Hepatocyte (in vitro differentiated cells): Measurements from ENCODE around the gene DLGAP4. TPM values are rescaled to one million over a fixed set of nuclear protein-coding genes. Genes with fewer than 3 reads are reported as not detected.
A peak's percentile ranks its signal among the peaks of the same experiment; 100 is the strongest.

Experiments
- DNase-seq: peaks from one replicate; pipeline ENCODE4 v3.0.0-alpha.2; 2016; ENCODE audit warnings: low spot score
- H2AFZ ChIP-seq: fragments of 200-600 bp; sonication (generic); 2 replicates; pipeline ENCODE4 v1.6.0; 2016; ENCODE audit warnings: antibody characterized with exemption, mild to moderate bottlenecking
- H3K27ac ChIP-seq: fragments of 200-600 bp; sonication (generic); 2 replicates; pipeline ENCODE4 v1.5.1; 2016; ENCODE audit warnings: mild to moderate bottlenecking
- H3K27me3 ChIP-seq: fragments of 200-600 bp; sonication (generic); 2 replicates; pipeline ENCODE4 v1.6.1; 2016
- H3K36me3 ChIP-seq: fragments of 200-600 bp; sonication (generic); replicated peaks from 2 replicates; pipeline ENCODE4 v1.5.1; 2016; ENCODE audit warnings: low read depth; ENCODE audit not compliant: insufficient read depth
- H3K4me1 ChIP-seq: fragments of 200-600 bp; sonication (generic); 2 replicates; pipeline ENCODE4 v1.5.1; 2016; ENCODE audit warnings: mild to moderate bottlenecking, moderate library complexity; ENCODE audit not compliant: insufficient read depth
- H3K4me2 ChIP-seq: fragments of 200-600 bp; sonication (generic); 2 replicates; pipeline ENCODE4 v1.6.0; 2016
- H3K4me3 ChIP-seq: fragments of 200-600 bp; sonication (generic); 2 replicates; pipeline ENCODE4 v1.5.1; 2016; ENCODE audit warnings: mild to moderate bottlenecking
- H3K79me2 ChIP-seq: fragments of 200-600 bp; sonication (generic); 2 replicates; pipeline ENCODE4 v1.6.0; 2017; ENCODE audit warnings: mild to moderate bottlenecking
- H3K9me2 ChIP-seq: fragments of 200-600 bp; sonication (generic); replicated peaks from 2 replicates; pipeline ENCODE4 v1.6.0; 2017; ENCODE audit warnings: mild to moderate bottlenecking; ENCODE audit not compliant: insufficient read depth
- H3K9me3 ChIP-seq: fragments of 200-600 bp; sonication (generic); 2 replicates; pipeline ENCODE4 v1.5.1; 2016; ENCODE audit warnings: low read depth, mild to moderate bottlenecking
- H4K20me1 ChIP-seq: fragments of 200-600 bp; sonication (generic); 2 replicates; pipeline ENCODE4 v1.6.0; 2016; ENCODE audit warnings: mild to moderate bottlenecking; ENCODE audit not compliant: insufficient read depth, poor library complexity, severe bottlenecking
- EZH2 ChIP-seq: fragments of 200-600 bp; sonication (generic); IDR thresholded peaks from 2 replicates; pipeline ENCODE4 v1.6.1; 2016; ENCODE audit warnings: antibody characterized with exemption, mild to moderate bottlenecking, borderline replicate concordance
- EZH2phosphoT487 ChIP-seq: fragments of 200-600 bp; sonication (generic); IDR thresholded peaks from one replicate; pipeline ENCODE4 v1.6.1; 2018; ENCODE audit warnings: antibody characterized with exemption, mild to moderate bottlenecking, low read depth, moderate library complexity; ENCODE audit not compliant: unreplicated experiment, severe bottlenecking
- WGBS: methylation state at CpG from one replicate; pipeline ENCODE4 v1.1.6; 2016; ENCODE audit warnings: low lambda C conversion rate; ENCODE audit errors: missing lambda C conversion rate; 5-methylcytosine and 5-hydroxymethylcytosine counted together
- polyA plus RNA-seq: library from polyadenylated mRNA; unstranded; fragments of >200 nt; fragmentation: Nextera tagmentation; extraction: Ambion mirVana; gene quantifications from 2 replicates; pipeline ENCODE4 v1.2.1, GENCODE V29; 2016
- total RNA-seq: library from RNA; depleted of rRNA; stranded (reverse); fragments of >200 nt; gene quantifications from 2 replicates; pipeline ENCODE4 v1.2.3, GENCODE V29; 2014
- TF ChIP-seq, protein P1 (sequence below): fragments of 200-600 bp; sonication (generic); IDR thresholded peaks from 2 replicates; pipeline ENCODE4 v1.5.1; 2016; ENCODE audit warnings: antibody characterized with exemption, mild to moderate bottlenecking; ENCODE audit not compliant: poor library complexity

DLGAP4 gene
- total and polyA plus RNA-seq, 2 experiments from 2014 or later: 16.5 to 39.4 TPM

- Histone ChIP-seq H3K79me2 (peaks cover 31% of the 10 kb centered on the region), H3K4me3 (peak overlapping the region; percentile 89), H2AFZ (peak overlapping the region; percentile 95), H3K4me2 (peak overlapping the region; percentile 97), H4K20me1 (no peaks in the 10 kb centered on the region), H3K36me3 (no peaks in the 10 kb centered on the region), H3K27me3 (no peaks in the 10 kb centered on the region), H3K9me2 (no peaks in the 10 kb centered on the region), H3K4me1 (peaks cover 31% of the 10 kb centered on the region), H3K9me3 (no peaks in the 10 kb centered on the region), H3K27ac (peak overlapping the region; percentile 40)
- DNase-seq: no peak
- TF ChIP-seq EZH2 (no peak), EZH2phosphoT487 (no peak)
- TF ChIP-seq, protein P1, sequence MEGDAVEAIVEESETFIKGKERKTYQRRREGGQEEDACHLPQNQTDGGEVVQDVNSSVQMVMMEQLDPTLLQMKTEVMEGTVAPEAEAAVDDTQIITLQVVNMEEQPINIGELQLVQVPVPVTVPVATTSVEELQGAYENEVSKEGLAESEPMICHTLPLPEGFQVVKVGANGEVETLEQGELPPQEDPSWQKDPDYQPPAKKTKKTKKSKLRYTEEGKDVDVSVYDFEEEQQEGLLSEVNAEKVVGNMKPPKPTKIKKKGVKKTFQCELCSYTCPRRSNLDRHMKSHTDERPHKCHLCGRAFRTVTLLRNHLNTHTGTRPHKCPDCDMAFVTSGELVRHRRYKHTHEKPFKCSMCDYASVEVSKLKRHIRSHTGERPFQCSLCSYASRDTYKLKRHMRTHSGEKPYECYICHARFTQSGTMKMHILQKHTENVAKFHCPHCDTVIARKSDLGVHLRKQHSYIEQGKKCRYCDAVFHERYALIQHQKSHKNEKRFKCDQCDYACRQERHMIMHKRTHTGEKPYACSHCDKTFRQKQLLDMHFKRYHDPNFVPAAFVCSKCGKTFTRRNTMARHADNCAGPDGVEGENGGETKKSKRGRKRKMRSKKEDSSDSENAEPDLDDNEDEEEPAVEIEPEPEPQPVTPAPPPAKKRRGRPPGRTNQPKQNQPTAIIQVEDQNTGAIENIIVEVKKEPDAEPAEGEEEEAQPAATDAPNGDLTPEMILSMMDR: no peak
- WGBS: 77% methylated on average over 18 of the region's 41 CpGs
Measured at GRCh38 chr20:36540551-36541211, 234.5 kb downstream of the DLGAP4 start.

- TF ChIP-seq EZH2: no peak
- no peak for TF ChIP-seq EZH2phosphoT487
- TF ChIP-seq, protein P1: no peak
- H3K4me3 ChIP-seq: peak within 1 kb of the TSS; percentile 89
- H3K4me1 ChIP-seq: peaks cover 31% of the 10 kb centered on the region
- H3K9me3 ChIP-seq: no peaks in the 10 kb centered on the region
- no peaks in the 10 kb centered on the region for H3K9me2 ChIP-seq
- no peaks in the 10 kb centered on the region for H3K36me3 ChIP-seq
- H3K27ac ChIP-seq: peak within 1 kb of the TSS; percentile 83
- H3K79me2 ChIP-seq: peaks cover 31% of the 10 kb centered on the region
- H2AFZ ChIP-seq: peak within 1 kb of the TSS; percentile 95
- H4K20me1 ChIP-seq: no peaks in the 10 kb centered on the region
- peak; percentile 90 for DNase-seq
- peak within 1 kb of the TSS; percentile 97 for H3K4me2 ChIP-seq
- WGBS: 9% methylated on average over 23 of the region's 41 CpGs
- no peaks in the 10 kb centered on the region for H3K27me3 ChIP-seq
Measured at GRCh38 chr20:36541227-36541767, 235.2 kb downstream of the DLGAP4 start, which contains the start of gene MYL9. TSS of gene MYL9 (plus strand) at chr20:36541519. CDS start at chr20:36544885, 3,366 bp downstream.

DNA sequence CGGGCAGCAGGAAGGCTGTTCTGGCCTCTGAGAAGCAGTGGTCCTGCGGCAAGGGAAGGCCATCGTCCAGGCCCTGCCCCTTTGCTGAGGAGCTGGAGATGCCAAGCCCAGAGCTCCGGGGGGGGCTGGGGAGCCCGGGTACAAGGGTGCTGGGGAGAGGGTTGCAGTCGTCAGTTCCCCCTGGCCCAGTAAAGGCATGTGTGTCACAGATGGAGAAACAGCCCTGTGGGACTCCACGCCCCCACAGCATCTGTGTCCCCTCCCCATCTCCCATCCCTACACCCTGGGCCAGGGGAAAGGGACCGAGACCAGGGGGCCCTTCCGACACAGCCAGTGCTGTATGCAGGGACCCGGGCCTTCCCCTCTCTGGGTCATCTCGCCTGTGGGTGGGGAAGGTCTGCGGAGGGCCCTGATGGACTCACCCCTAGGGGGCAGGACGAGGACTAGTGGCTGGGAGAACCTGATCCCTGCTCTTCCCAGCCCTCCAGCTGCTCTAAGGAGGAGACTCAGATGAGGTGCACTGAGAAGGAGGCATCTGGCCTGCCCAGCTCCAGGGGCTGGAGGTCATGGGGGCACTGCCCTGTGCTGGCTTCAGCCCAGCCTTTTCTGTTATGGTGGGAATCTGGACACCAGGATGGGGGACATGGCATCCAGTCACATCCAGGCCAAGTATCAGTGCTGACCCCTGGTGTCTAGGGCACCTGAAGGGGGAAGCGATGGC is 235.8 kb downstream of the DLGAP4 start:
- peak overlapping the region; percentile 95 for H2AFZ ChIP-seq
- peak overlapping the region; percentile 89 for H3K4me3 ChIP-seq
- peaks cover 31% of the 10 kb centered on the region for H3K4me1 ChIP-seq
- TF ChIP-seq, protein P1: peak; percentile 55
- no peak for TF ChIP-seq EZH2
- DNase-seq: peak; percentile 58
- H3K9me2 ChIP-seq: no peaks in the 10 kb centered on the region
- H3K36me3 ChIP-seq: no peaks in the 10 kb centered on the region
- 31% methylated on average over 12 of the region's 14 CpGs for WGBS
- no peaks in the 10 kb centered on the region for H3K27me3 ChIP-seq
- peak overlapping the region; percentile 83 for H3K27ac ChIP-seq
- H3K9me3 ChIP-seq: no peaks in the 10 kb centered on the region
- H3K79me2 ChIP-seq: peaks cover 31% of the 10 kb centered on the region
- peak overlapping the region; percentile 97 for H3K4me2 ChIP-seq
- no peaks in the 10 kb centered on the region for H4K20me1 ChIP-seq
